Cardiac fibroblast (primary cell): ENCODE results near the gene ZBTB44.
"Not testable (repeated sequence)": the region's sequence is repeated elsewhere in the genome, so short reads cannot be mapped to it uniquely, and the experiment has no call there.

ENCODE experiments used
- DNase-seq, 2 donors: peaks; one replicate each; pipeline versions ENCODE4 v3.0.0 to v3.0.0-alpha.2; 2010; ENCODE audit warnings: low read depth in 2 of 2
- H3K4me3 ChIP-seq, 2 donors: replicated peaks in 1 of 2; 1 replicate in 1 of 2; 2 replicates in 1 of 2; pipeline ENCODE4 v1.5.1; 2011; ENCODE audit warnings: low read depth in 2 of 2, low read length in 2 of 2, mild to moderate bottlenecking in 2 of 2, moderate library complexity in 1 of 2
- TF ChIP-seq, protein P1 (sequence below): IDR thresholded peaks from one replicate; pipeline ENCODE4 v1.5.1; 2011; ENCODE audit warnings: low read depth, mild to moderate bottlenecking, low read length, inconsistent platforms

ZBTB44 gene

DNA sequence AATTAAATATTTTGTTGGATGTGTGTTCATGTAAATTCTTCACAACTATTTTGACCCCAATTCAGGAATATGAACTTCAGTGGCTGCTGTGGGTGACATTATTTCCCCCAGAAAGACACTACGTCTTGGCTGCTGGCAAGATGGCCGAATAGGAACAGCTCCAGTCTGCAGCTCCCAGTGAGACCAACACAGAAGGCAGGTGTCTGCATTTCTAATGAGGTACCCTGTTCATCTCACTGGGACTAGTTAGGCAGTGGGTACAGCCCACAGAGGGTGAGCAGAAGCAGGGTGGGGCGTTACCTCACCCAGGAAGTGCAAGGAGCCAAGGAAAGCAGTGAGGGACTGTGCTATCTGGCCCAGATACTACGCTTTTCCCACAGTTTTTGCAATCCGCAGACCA is 65.3 kb downstream of the ZBTB44 start:
- no peak for DNase-seq
- no peak overlapping the region for H3K4me3 ChIP-seq
- TF ChIP-seq, protein P1, sequence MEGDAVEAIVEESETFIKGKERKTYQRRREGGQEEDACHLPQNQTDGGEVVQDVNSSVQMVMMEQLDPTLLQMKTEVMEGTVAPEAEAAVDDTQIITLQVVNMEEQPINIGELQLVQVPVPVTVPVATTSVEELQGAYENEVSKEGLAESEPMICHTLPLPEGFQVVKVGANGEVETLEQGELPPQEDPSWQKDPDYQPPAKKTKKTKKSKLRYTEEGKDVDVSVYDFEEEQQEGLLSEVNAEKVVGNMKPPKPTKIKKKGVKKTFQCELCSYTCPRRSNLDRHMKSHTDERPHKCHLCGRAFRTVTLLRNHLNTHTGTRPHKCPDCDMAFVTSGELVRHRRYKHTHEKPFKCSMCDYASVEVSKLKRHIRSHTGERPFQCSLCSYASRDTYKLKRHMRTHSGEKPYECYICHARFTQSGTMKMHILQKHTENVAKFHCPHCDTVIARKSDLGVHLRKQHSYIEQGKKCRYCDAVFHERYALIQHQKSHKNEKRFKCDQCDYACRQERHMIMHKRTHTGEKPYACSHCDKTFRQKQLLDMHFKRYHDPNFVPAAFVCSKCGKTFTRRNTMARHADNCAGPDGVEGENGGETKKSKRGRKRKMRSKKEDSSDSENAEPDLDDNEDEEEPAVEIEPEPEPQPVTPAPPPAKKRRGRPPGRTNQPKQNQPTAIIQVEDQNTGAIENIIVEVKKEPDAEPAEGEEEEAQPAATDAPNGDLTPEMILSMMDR: no peak

DNA sequence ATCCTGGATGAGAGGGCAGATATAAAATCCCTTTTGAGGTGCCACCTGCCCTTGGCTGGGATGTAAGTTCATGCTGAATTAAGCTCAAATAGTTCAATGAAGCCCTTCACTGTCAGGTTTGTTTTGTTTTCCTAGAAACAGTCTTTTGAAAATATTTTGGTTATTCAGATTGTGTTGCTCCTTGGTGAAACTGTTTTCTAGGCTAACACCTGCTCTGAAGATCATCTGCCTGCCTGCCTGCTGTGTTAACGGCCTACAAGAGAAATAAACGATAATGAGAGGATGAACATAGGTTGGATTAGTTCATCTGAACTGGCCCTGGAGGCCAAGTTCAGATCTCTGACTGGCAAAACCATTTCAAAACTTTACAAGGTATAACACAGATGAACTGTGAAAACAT is 67.4 kb downstream of the ZBTB44 start:
- no peak overlapping the region for H3K4me3 ChIP-seq
- no peak for DNase-seq
- TF ChIP-seq, protein P1: no peak

DNA sequence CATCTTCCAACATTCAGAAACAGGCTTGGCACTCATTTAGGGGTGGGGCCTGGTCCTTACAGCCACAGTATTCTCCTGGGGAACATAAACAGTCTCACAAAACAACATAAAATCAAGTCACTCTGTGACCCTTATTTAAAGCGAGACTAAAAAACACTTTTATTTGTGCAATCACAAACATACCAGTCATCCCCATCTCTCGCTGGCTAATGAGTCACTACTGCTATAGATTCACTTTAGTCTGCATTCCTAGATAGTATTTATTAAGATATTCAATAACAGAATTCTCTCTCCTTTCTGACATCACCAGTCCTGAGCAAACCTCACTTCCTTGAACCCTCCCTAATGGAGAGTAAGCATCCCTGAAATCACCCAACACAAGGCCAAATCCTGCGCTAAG is 68.0 kb downstream of the ZBTB44 start:
- DNase-seq: peak; percentile 11 to 50
- TF ChIP-seq, protein P1: no peak
- no peak overlapping the region for H3K4me3 ChIP-seq

DNA sequence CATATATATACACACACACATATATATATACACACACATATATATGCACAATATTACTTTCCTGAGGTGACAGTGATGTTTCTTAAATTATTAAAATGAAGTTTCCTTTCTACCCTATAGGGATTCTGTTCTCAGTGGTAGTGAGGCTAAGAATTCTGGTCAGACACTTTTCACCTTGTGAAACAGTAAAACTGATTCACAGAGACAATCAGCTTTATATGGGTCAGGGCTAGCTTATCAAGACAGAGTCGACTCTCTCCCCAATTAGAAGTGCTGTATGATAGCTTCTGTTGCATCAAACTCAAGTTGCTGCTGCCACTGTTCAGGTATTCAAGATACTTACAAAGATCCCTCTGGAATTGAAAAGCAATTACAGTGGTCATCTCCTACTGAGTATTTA is 68.4 kb downstream of the ZBTB44 start:
- TF ChIP-seq, protein P1: no peak
- no peak for DNase-seq
- no peak overlapping the region for H3K4me3 ChIP-seq

DNA sequence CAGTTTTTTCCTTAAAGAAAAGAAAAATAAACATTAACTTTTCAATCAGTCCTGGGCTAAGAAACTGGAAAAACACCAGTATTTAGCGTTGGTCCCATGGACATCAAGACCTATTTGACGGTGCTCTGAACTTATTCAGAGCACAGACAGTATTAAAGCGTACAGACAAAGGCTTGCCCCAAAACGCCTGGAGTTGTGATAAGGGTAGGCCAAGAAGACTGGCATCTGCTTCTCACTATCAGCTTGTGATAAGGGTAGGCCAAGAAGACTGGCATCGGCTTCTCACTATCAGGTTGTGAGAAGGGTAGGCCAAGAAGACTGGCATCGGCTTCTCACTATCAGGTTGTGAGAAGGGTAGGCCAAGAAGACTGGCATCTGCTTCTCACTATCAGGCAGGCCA is 69.3 kb downstream of the ZBTB44 start:
- DNase-seq, H3K4me3 ChIP-seq: not testable (repeated sequence)

DNA sequence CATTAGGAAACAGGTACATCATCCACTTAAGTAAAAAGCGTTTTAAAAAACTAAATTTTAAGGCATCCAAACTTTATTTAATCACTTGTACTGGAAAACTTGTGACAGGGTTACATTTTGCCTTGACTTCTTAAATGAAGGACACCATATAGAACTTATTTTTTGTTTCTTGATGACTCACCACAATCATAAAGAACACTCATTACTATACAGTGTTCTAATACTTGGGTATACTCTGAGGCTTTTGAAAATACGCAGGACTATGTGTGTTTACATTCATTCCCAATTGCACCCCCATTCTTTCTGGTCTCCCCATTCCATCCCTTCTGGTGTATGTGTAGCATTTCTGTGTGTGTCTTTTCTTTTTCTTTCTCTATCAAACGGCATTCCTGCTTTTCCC is 69.9 kb downstream of the ZBTB44 start:
- H3K4me3 ChIP-seq: no peak overlapping the region
- DNase-seq: no peak
- TF ChIP-seq, protein P1: no peak

DNA sequence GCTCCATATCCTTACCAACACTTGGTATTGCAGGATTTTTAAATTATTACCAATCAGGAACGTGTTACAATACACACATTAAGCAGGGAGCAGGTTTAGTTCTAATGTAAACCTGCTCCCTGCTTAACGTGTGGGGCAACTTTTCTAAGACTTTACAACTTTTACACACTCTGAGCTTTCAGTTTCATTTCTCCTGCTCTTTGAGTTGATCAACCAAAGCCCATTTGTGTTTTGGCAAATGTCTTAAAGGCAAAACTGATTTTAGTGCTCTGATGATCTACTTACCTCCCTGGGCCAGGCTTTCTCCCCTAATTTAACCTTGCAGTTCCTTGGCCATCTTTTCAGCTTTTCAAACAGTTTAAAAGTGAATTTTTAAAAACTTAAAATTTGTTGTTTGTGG is 70.9 kb downstream of the ZBTB44 start:
- TF ChIP-seq, protein P1: no peak
- no peak overlapping the region for H3K4me3 ChIP-seq
- no peak for DNase-seq

DNA sequence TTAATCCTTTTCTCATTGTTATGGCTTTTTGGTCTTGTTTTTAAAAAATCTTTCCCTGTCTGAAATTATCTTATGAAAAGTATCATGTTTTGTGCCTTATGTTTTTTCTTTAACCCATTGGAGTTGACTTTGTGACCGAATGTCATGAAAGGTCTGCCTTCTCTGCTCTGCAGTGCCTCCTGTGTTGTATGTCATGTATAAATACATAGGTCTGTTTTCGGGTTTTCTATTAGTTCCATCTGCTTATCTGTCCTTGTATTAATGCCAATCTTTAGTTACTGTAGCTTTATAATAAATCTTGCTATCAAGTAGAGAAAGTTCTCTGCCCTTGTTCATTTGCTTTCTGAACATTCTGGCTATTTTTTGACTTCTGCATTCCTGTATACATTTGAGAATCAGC is 73.0 kb downstream of the ZBTB44 start:
- TF ChIP-seq, protein P1: no peak
- no peak overlapping the region for H3K4me3 ChIP-seq
- no peak for DNase-seq
